GM18867 (cell line): ENCODE results near the gene ZMAT3.
"Not testable (repeated sequence)": the region's sequence is repeated elsewhere in the genome, so short reads cannot be mapped to it uniquely, and the experiment has no call there.

Experiments
- ATAC-seq: cut with Tn5 transposase; IDR thresholded peaks from one replicate; pipeline ENCODE4 v1.9.1; 2021; ENCODE audit warnings: mild to moderate bottlenecking, moderate library complexity; ENCODE audit not compliant: unreplicated experiment

Gene ZMAT3

GRCh38 chr3:179071323-179072099 is at the start of gene ZMAT3:
TSS of gene ZMAT3 (minus strand) at chr3:179071809. CDS start at chr3:179067752, 4,057 bp downstream.
- peak; percentile 81 for ATAC-seq

GRCh38 chr3:179116816-179117215 is 45.2 kb upstream of the ZMAT3 start:
- ATAC-seq, result no peak

GRCh38 chr3:179115444-179115843 is 43.8 kb upstream of the ZMAT3 start:
- not testable (repeated sequence) for ATAC-seq

GRCh38 chr3:179113903-179114302 is 42.3 kb upstream of the ZMAT3 start:
- ATAC-seq, result no peak

GRCh38 chr3:179108086-179108485 is 36.5 kb upstream of the ZMAT3 start:
- ATAC-seq, result no peak

GRCh38 chr3:179107617-179108016 is 36.0 kb upstream of the ZMAT3 start:
- ATAC-seq, result no peak

GRCh38 chr3:179105881-179106280 is 34.3 kb upstream of the ZMAT3 start:
- no peak for ATAC-seq

GRCh38 chr3:179100652-179101051 is 29.0 kb upstream of the ZMAT3 start:
- ATAC-seq, result no peak

GRCh38 chr3:179098388-179099077 is 26.9 kb upstream of the ZMAT3 start:
- no peak for ATAC-seq

GRCh38 chr3:179093807-179094206 is 22.2 kb upstream of the ZMAT3 start:
- no peak for ATAC-seq

- ATAC-seq, result peak; percentile 64
Observed at GRCh38 chr3:179091113-179091512, 19.5 kb upstream of the ZMAT3 start.

GRCh38 chr3:179088306-179088705 is 16.7 kb upstream of the ZMAT3 start:
- ATAC-seq, result no peak

- ATAC-seq, result peak; percentile 44
Observed at GRCh38 chr3:179083977-179084376, 12.4 kb upstream of the ZMAT3 start.

- no peak for ATAC-seq
Observed at GRCh38 chr3:179082416-179082815, 10.8 kb upstream of the ZMAT3 start.

- no peak for ATAC-seq
Observed at GRCh38 chr3:179081885-179082284, 10.3 kb upstream of the ZMAT3 start.

- no peak for ATAC-seq
Observed at GRCh38 chr3:179079537-179079936, 7.9 kb upstream of the ZMAT3 start.

- ATAC-seq, result no peak
Observed at GRCh38 chr3:179076243-179077027, 4.8 kb upstream of the ZMAT3 start.

- ATAC-seq, result no peak
Observed at GRCh38 chr3:179074656-179075055, 3.0 kb upstream of the ZMAT3 start.

- no peak for ATAC-seq
Observed at GRCh38 chr3:179073816-179074215, 2.2 kb upstream of the ZMAT3 start.

- peak; percentile 33 for ATAC-seq
Observed at GRCh38 chr3:179072100-179072438, 460 bp upstream of the ZMAT3 start.

GRCh38 chr3:179071027-179071322 is 634 bp downstream of the ZMAT3 start:
- no peak for ATAC-seq
